CD4-positive, alpha-beta T cell treated with Interleukin-4 for 1 hour (primary cell): ENCODE data around the gene NUDT8.

Experiments
- DNase-seq, 2 donors: peaks; one replicate each; pipeline ENCODE4 v3.0.0-alpha.2; 2020 to 2022

NUDT8 gene

DNA sequence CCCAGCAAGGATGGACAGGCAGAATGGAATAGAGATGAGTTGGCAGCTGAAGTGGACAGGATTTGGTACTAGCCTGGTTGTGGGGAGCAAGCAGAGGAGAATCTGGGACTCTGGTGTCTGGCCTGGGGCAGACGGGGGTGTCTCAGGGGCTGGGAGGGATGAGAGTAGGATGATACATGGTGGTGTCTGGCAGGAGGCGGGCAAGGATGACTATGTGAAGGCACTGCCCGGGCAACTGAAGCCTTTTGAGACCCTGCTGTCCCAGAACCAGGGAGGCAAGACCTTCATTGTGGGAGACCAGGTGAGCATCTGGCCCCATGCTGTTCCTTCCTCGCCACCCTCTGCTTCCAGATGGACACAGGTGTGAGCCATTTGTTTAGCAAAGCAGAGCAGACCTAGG is 43.8 kb downstream of the NUDT8 start:
- no peak for DNase-seq

DNA sequence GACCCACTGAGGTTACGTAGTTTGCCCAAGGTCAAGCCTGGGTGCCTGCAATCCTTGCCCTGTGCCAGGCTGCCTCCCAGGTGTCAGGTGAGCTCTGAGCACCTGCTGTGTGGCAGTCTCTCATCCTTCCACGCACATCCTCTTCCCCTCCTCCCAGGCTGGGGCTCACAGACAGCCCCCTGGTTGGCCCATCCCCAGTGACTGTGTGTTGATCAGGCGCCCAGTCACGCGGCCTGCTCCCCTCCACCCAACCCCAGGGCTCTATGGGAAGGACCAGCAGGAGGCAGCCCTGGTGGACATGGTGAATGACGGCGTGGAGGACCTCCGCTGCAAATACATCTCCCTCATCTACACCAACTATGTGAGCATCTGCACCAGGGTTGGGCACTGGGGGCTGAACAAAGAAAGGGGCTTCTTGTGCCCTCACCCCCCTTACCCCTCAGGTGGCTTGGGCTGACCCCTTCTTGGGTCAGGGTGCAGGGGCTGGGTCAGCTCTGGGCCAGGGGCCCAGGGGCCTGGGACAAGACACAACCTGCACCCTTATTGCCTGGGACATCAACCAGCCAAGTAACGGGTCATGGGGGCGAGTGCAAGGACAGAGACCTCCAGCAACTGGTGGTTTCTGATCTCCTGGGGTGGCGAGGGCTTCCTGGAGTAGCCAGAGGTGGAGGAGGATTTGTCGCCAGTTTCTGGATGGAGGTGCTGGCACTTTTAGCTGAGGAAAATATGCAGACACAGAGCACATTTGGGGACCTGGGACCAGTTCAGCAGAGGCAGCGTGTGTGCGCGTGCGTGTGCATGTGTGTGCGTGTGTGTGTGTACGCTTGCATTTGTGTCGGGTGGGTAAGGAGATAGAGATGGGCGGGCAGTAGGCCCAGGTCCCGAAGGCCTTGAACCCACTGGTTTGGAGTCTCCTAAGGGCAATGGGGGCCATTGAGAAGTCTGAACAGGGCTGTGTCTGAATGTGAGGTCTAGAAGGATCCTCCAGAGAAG is 44.6 kb downstream of the NUDT8 start:
- no peak for DNase-seq

DNA sequence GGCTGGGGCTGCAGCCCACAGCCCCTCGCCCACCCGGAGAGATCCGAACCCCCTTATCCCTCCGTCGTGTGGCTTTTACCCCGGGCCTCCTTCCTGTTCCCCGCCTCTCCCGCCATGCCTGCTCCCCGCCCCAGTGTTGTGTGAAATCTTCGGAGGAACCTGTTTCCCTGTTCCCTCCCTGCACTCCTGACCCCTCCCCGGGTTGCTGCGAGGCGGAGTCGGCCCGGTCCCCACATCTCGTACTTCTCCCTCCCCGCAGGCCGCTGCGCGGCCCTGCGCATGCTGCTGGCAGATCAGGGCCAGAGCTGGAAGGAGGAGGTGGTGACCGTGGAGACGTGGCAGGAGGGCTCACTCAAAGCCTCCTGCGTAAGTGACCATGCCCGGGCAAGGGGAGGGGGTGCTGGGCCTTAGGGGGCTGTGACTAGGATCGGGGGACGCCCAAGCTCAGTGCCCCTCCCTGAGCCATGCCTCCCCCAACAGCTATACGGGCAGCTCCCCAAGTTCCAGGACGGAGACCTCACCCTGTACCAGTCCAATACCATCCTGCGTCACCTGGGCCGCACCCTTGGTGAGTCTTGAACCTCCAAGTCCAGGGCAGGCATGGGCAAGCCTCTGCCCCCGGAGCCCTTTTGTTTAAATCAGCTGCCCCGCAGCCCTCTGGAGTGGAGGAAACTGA is 45.4 kb downstream of the NUDT8 start:
- DNase-seq, result peak; percentile 24 to 55

DNA sequence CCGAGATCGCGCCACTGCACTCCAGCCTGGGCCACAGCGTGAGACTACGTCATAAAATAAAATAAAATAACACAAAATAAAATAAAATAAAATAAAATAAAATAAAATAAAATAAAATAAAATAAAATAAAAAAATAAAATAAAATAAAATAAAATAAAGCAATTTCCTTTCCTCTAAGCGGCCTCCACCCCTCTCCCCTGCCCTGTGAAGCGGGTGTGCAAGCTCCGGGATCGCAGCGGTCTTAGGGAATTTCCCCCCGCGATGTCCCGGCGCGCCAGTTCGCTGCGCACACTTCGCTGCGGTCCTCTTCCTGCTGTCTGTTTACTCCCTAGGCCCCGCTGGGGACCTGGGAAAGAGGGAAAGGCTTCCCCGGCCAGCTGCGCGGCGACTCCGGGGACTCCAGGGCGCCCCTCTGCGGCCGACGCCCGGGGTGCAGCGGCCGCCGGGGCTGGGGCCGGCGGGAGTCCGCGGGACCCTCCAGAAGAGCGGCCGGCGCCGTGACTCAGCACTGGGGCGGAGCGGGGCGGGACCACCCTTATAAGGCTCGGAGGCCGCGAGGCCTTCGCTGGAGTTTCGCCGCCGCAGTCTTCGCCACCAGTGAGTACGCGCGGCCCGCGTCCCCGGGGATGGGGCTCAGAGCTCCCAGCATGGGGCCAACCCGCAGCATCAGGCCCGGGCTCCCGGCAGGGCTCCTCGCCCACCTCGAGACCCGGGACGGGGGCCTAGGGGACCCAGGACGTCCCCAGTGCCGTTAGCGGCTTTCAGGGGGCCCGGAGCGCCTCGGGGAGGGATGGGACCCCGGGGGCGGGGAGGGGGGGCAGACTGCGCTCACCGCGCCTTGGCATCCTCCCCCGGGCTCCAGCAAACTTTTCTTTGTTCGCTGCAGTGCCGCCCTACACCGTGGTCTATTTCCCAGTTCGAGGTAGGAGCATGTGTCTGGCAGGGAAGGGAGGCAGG is 46.2 kb downstream of the NUDT8 start, which contains the start of gene GSTP1:
Gene GSTP1, plus strand, starts transcription at position 566 of the 958 bp plus-strand sequence. Its CDS starts 32 bp downstream, at position 598.
- DNase-seq, result peak; percentile 73 to 79

DNA sequence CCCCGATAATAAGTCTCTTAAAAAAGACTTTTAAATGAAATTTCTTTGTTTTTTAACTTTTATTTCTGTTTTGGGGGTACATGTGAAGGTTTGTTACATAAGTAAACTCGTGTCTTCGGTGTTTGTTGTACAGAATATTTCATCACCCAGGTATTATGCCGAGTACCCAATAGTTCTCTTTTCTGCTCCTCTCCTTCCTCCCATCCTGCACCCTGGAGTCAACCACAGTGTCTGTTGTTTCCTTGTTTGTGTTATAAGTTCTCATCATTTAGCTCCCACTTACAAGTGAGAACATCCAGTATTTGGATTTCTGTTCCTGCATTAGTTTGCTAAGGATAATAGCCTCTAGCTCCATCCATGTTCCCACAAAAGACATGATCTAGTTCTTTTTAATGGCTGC is 47.7 kb downstream of the NUDT8 start:
- DNase-seq, result no peak

DNA sequence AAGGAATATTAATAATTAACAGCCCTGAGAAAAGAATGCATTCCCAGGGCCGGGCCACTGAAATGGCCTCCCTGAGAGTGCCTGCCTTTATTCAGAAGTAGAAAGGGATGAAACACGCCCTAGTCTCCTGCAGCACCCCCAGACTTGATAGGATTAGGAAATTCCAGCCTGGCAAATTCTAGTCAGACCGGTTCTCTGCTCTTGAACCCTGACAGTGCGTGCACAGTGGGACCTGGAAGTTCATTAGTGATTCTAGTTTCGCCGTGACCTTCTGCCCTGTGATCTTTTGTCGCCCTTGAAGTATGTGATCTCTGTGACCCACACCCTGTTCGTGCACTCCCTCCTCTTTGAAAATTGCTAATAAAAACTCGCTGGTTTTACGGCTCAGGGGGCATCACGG is 48.3 kb downstream of the NUDT8 start:
- no peak for DNase-seq

DNA sequence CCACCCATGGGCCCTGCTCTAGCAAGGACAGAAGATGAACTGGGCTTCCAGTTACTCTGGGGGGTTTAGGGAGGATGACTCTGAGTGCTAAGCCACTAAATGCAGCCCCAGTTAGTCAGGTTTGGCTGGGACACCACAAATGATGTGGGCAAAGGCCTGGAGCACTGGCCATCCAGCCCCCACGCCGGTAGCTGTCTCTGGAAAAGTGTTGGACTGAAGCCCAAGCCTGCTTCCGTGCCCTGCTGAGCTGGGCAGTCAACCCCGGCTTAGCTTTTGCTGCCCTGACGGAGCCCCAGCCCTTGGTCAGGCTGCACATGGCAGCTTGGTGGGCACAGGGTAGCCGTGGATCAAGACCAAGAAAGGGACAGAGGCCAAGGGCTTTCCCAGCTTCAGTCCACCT is 51.8 kb downstream of the NUDT8 start:
- DNase-seq, result no peak
